Measurements from ENCODE around the gene ARMC8.

ARMC8 gene

DNA sequence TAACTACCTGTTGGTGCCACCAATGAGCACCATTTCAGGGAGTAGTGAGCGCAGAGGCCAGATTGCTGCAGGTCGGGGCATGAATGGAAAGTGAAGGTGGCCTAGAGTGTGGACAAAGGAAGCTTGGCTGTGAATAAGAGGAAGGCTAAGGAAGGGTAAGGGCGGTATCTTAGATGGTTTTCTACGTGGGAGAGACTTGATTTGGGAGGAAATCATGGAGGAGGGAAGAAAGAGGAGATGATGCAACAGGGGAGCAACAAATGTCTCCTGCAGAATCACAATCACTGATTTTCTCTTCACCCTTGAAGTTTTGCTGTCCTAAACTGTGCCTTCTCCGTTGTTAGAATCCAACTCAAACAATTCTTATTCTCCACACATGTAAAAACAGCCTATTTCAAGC lies 120.8 kb downstream of the ARMC8 start:
- no peaks in the 10 kb centered on the region for H3K4me1 ChIP-seq
- H3K9me3 ChIP-seq, result no peaks in the 10 kb centered on the region
- no peak for DNase-seq
- H3K27me3 ChIP-seq, result peaks cover 21% of the 10 kb centered on the region
- H3K4me3 ChIP-seq (ENCODE audit: low read depth, low read length), result no peak overlapping the region
- no peak for TF ChIP-seq CTCF (IDR thresholded peaks at IDR 0.05; ENCODE audit: low read depth, low read length)
- H3K36me3 ChIP-seq, result no peaks in the 10 kb centered on the region

- DNase-seq, result no peak
- no peak for TF ChIP-seq CTCF (IDR thresholded peaks at IDR 0.05; ENCODE audit: low read depth, low read length)
- Histone ChIP-seq H3K27me3 (peaks cover 30% of the 10 kb centered on the region), H3K36me3 (no peaks in the 10 kb centered on the region), H3K4me1 (no peaks in the 10 kb centered on the region), H3K9me3 (no peaks in the 10 kb centered on the region), H3K4me3 (ENCODE audit: low read depth, low read length) (no peak overlapping the region)
These were observed 121.7 kb downstream of the ARMC8 start for GRCh38 chr3:138308783-138309182.

DNA sequence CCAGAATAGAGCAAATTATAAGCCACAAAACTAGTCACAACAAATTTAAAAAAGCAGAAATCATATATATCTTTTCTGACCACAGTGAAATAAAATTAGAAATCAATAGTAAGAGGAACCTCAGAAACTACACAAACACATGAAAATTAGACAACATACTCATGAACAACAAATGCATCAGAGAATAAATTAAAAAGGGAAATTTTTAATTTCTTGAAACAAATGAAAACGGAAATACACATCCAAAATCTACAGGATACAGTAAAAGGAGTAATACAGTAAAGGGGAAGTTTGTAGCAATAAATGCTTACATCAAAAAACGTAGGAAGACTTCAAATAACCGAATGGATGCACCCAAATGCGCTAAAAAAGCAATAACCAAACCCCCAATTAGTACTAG lies 123.4 kb downstream of the ARMC8 start:
- H3K4me1 ChIP-seq, result no peaks in the 10 kb centered on the region
- peaks cover 36% of the 10 kb centered on the region for H3K27me3 ChIP-seq
- H3K36me3 ChIP-seq, result no peaks in the 10 kb centered on the region
- TF ChIP-seq CTCF (IDR thresholded peaks at IDR 0.05; ENCODE audit: low read depth, low read length), result no peak
- no peak for DNase-seq
- no peak overlapping the region for H3K4me3 ChIP-seq (ENCODE audit: low read depth, low read length)
- no peaks in the 10 kb centered on the region for H3K9me3 ChIP-seq

DNA sequence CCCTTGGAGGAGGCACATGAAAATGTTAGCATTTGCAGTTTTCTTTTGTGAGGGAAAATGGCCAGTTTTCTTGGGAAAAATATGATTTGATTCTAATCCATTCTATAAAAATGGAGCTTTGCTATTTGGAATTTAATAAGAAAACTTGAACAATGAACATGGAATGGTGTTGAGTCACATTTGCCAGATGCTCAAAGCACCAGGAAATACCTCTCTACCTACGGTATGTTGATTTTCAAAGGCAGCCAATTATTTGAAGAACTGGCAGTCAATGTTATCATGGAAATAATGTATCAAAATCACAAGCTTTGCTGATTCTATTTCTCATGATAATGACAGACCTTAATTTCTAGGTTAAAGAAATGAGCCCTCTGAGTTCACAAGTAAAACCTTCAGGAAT lies 127.7 kb downstream of the ARMC8 start:
- peaks cover 37% of the 10 kb centered on the region for H3K27me3 ChIP-seq
- H3K4me3 ChIP-seq (ENCODE audit: low read depth, low read length), result no peak overlapping the region
- H3K36me3 ChIP-seq, result no peaks in the 10 kb centered on the region
- DNase-seq, result no peak
- H3K9me3 ChIP-seq, result no peaks in the 10 kb centered on the region
- TF ChIP-seq CTCF (IDR thresholded peaks at IDR 0.05; ENCODE audit: low read depth, low read length), result no peak
- no peaks in the 10 kb centered on the region for H3K4me1 ChIP-seq

- DNase-seq, result no peak
- Histone ChIP-seq H3K36me3 (no peaks in the 10 kb centered on the region), H3K27me3 (peaks cover 17% of the 10 kb centered on the region; the same call in 1 of the 2 replicates), H3K4me3 (ENCODE audit: low read depth, low read length) (no peak overlapping the region), H3K9me3 (no peaks in the 10 kb centered on the region), H3K4me1 (no peaks in the 10 kb centered on the region)
- TF ChIP-seq CTCF (IDR thresholded peaks at IDR 0.05; ENCODE audit: low read depth, low read length), result no peak
These were observed 130.6 kb downstream of the ARMC8 start for GRCh38 chr3:138317687-138318086.

DNA sequence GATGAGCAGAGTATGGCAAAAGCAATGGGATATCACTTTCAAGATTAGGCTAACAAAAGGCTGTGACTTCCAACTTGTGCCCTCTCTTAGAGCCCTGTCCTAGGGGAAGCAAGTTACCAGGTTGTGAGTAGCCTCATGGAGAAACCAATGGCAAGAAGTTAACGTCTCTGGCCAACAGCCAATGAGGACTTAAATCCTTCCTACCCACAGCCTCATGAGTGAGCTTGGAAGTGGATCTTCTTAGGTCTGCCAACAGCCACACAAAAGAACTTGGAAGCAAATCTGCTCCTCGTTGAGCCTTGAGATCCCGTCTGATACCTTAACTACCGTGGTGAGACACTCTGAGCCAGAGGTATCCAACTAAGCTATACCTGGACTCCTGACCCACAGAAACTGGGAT lies 136.9 kb downstream of the ARMC8 start:
- Histone ChIP-seq H3K27me3 (no peaks in the 10 kb centered on the region), H3K36me3 (no peaks in the 10 kb centered on the region), H3K9me3 (no peaks in the 10 kb centered on the region), H3K4me3 (ENCODE audit: low read depth, low read length) (no peak overlapping the region), H3K4me1 (no peaks in the 10 kb centered on the region)
- no peak for DNase-seq
- no peak for TF ChIP-seq CTCF (IDR thresholded peaks at IDR 0.05; ENCODE audit: low read depth, low read length)
